Transverse colon (tissue), 4 donors: ENCODE data around the gene UTS2R. TPM values are rescaled to one million over a fixed set of nuclear protein-coding genes. Genes with fewer than 3 reads are reported as not detected.
A peak's percentile ranks its signal among the peaks of the same experiment; 100 is the strongest.

ENCODE experiments used
- DNase-seq: peaks from one replicate; pipeline ENCODE4 v3.0.0-alpha.2; 2019
- H3K27ac ChIP-seq, 4 donors: fragments of 200-600 bp; sonication (generic); 2 replicates each; pipeline ENCODE4 v1.5.1; 2016 to 2018; ENCODE audit warnings: inconsistent platforms in 4 of 4
- H3K27me3 ChIP-seq: fragments of 200-600 bp; sonication (generic); 2 replicates; pipeline ENCODE4 v1.5.1; 2017; ENCODE audit warnings: inconsistent platforms
- H3K36me3 ChIP-seq, 4 donors: fragments of 200-600 bp; sonication (generic); 2 replicates each; pipeline ENCODE4 v1.5.1; 2017 to 2019; ENCODE audit warnings: inconsistent platforms in 4 of 4
- H3K4me1 ChIP-seq, 4 donors: fragments of 200-600 bp; sonication (generic); 2 replicates each; pipeline ENCODE4 v1.5.1; 2017 to 2020; ENCODE audit warnings: inconsistent platforms in 4 of 4
- H3K4me3 ChIP-seq, 4 donors: fragments of 200-600 bp; sonication (generic); 1 replicate in 1 of 4; 2 replicates in 3 of 4; pipeline versions ENCODE4 v1.5.1 to v1.6.1; 2017 to 2019; ENCODE audit warnings: inconsistent platforms in 4 of 4
- H3K9me3 ChIP-seq, 2 donors: fragments of 200-600 bp; sonication (generic); 2 replicates each; pipeline ENCODE4 v1.5.1; 2017 to 2019; ENCODE audit warnings: inconsistent platforms in 2 of 2
- EP300 ChIP-seq: sonication (generic); formaldehyde crosslinking; IDR thresholded peaks from one replicate; pipeline ENCODE4 v1.6.1; 2017; ENCODE audit warnings: antibody characterized with exemption, low read depth
- POLR2A ChIP-seq: fragments of 450-650 bp; IDR thresholded peaks from one replicate; pipeline ENCODE4 v1.6.1; 2016; ENCODE audit warnings: antibody characterized with exemption, mild to moderate bottlenecking, moderate library complexity
- POLR2AphosphoS5 ChIP-seq, 3 donors: sonication (generic); formaldehyde crosslinking; IDR thresholded peaks; one replicate each; pipeline ENCODE4 v1.6.1; 2016; ENCODE audit warnings: antibody characterized with exemption in 3 of 3
- WGBS, 2 donors: methylation state at CpG; one replicate each; pipeline ENCODE4 v1.1.5; 2018; ENCODE audit warnings: low coverage in 1 of 2; 5-methylcytosine and 5-hydroxymethylcytosine counted together
- in situ Hi-C, 4 donors: fragments of 200-750 bp; cut with MboI; loops; one replicate each; pipeline versions ENCODE4 v1.15.0 to v1.15.1; 2017; ENCODE audit warnings: low sequenced_read_pairs in 3 of 4, low pct_ligation_motif_present in 1 of 4, low pct_unique_long_range_greater_than_20kb in 1 of 4
- intact Hi-C: fragments of 100-400 bp; cut with DNase I; formaldehyde crosslinking; loops from one replicate; pipeline ENCODE4 v1.15.1; 2023; ENCODE audit warnings: low total_unique reads
- total RNA-seq, 4 donors: library from RNA; depleted of rRNA; stranded (reverse); fragments of >200 nt; gene quantifications; one replicate each; pipeline ENCODE4 v1.1.0, GENCODE V29; 2016
- TF ChIP-seq, protein P1 (sequence below), 5 experiments: fragments of 200-600 bp in 3 of 5; fragments of 450-650 bp in 2 of 5; sonication (generic) in 3 of 5; IDR thresholded peaks; 1 replicate in 2 of 5; 2 replicates in 3 of 5; pipeline ENCODE4 v1.5.1; 2016 to 2017; ENCODE audit warnings: antibody characterized with exemption in 5 of 5, inconsistent platforms in 3 of 5, mild to moderate bottlenecking in 2 of 5, moderate library complexity in 1 of 5

The UTS2R gene
- total RNA-seq, 4 donors from 2014 or later = 0.48 TPM; not detected in 3

DNA sequence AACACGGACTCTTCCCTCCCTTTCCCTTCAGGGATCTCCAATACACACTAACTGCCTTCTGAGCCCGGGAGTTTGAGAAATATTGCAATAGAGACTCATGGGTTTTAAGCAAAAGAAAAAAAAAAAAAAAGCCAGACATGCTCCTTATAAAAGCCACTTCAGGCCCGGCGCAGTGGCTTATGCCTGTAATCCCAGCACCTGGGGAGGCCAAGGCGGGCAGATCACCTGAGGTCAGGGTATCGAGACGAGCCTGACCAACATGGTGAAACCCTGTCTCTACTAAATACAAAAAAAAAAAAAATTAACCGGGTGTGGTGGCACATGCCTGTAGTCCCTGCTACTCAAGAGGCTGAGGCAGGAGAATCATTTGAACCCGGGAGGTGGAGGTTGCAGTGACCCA is 44.2 kb downstream of the UTS2R start:
- no peaks in the 10 kb centered on the region for H3K9me3 ChIP-seq
- no peaks in the 10 kb centered on the region for H3K36me3 ChIP-seq
- WGBS, 2 donors = 93 to 96% methylated on average over 6 to 9 of the region's 9 CpGs
- intact Hi-C loops = no loop called here
- no peak overlapping the region for H3K27ac ChIP-seq
- in situ Hi-C loops = loop anchor here in 2 of 4 donors (5.0 to 10.0 kb wide), 2 partner anchors 61 to 63 kb away; partner anchors contain the start of gene TEX19 (in 1 of the 2)
- peaks cover 4 to 26% (median 20%) of the 10 kb centered on the region in 4 donors for H3K4me1 ChIP-seq
- H3K27me3 ChIP-seq = no peaks in the 10 kb centered on the region
- TF ChIP-seq POLR2A (no peak), POLR2AphosphoS5 (IDR thresholded peaks at IDR 0.05) (no peak), EP300 (no peak)
- TF ChIP-seq, protein P1, sequence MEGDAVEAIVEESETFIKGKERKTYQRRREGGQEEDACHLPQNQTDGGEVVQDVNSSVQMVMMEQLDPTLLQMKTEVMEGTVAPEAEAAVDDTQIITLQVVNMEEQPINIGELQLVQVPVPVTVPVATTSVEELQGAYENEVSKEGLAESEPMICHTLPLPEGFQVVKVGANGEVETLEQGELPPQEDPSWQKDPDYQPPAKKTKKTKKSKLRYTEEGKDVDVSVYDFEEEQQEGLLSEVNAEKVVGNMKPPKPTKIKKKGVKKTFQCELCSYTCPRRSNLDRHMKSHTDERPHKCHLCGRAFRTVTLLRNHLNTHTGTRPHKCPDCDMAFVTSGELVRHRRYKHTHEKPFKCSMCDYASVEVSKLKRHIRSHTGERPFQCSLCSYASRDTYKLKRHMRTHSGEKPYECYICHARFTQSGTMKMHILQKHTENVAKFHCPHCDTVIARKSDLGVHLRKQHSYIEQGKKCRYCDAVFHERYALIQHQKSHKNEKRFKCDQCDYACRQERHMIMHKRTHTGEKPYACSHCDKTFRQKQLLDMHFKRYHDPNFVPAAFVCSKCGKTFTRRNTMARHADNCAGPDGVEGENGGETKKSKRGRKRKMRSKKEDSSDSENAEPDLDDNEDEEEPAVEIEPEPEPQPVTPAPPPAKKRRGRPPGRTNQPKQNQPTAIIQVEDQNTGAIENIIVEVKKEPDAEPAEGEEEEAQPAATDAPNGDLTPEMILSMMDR (IDR thresholded peaks at IDR 0.05) = no peak
- no peak overlapping the region for H3K4me3 ChIP-seq
- DNase-seq = no peak

GRCh38 chr17:82416264-82416663 is 44.7 kb downstream of the UTS2R start:
- DNase-seq = no peak
- no peaks in the 10 kb centered on the region for H3K36me3 ChIP-seq
- intact Hi-C loops (no loop called here), in situ Hi-C loops (loop anchor here in 2 of 4 donors (5.0 to 10.0 kb wide), 2 partner anchors 61 to 64 kb away; partner anchors contain the start of gene TEX19 (in 1 of the 2))
- H3K4me3 ChIP-seq = no peak overlapping the region
- H3K4me1 ChIP-seq = peaks cover 4 to 26% (median 20%) of the 10 kb centered on the region in 4 donors
- no peaks in the 10 kb centered on the region for H3K9me3 ChIP-seq
- H3K27me3 ChIP-seq = no peaks in the 10 kb centered on the region
- TF ChIP-seq, protein P1 (IDR thresholded peaks at IDR 0.05) = no peak
- TF ChIP-seq EP300 (no peak), POLR2AphosphoS5 (IDR thresholded peaks at IDR 0.05) (no peak), POLR2A (no peak)
- 85 to 90% methylated on average over 3 to 4 of the region's 4 CpGs for WGBS, 2 donors
- no peak overlapping the region for H3K27ac ChIP-seq

GRCh38 chr17:82416771-82417170 is 45.2 kb downstream of the UTS2R start:
- TF ChIP-seq, protein P1 (IDR thresholded peaks at IDR 0.05) = peak in 1 of 5 experiments; percentile 17
- no peak for TF ChIP-seq EP300
- TF ChIP-seq POLR2A = no peak
- H3K27me3 ChIP-seq = no peaks in the 10 kb centered on the region
- H3K9me3 ChIP-seq = no peaks in the 10 kb centered on the region
- no peak for DNase-seq
- WGBS, 2 donors = 81 to 95% methylated on average over 6 of the region's 6 CpGs
- H3K36me3 ChIP-seq = no peaks in the 10 kb centered on the region
- in situ Hi-C loops (loop anchor here in 2 of 4 donors (5.0 to 10.0 kb wide), 2 partner anchors 62 to 64 kb away; partner anchors contain the start of gene TEX19 (in 1 of the 2)), intact Hi-C loops (no loop called here)
- H3K27ac ChIP-seq = no peak overlapping the region
- no peak overlapping the region for H3K4me3 ChIP-seq
- peaks cover 4 to 26% (median 20%) of the 10 kb centered on the region in 4 donors for H3K4me1 ChIP-seq

GRCh38 chr17:82418001-82418986 is 46.7 kb downstream of the UTS2R start, which contains the start of the genes HEXD and OGFOD3:
TSS of gene HEXD (plus strand) at chr17:82418347. CDS start at chr17:82419800, 1,453 bp downstream.
TSS of gene OGFOD3 (minus strand) at chr17:82418586. CDS start at chr17:82418485, 101 bp downstream.
- peak; percentile 90 for DNase-seq
- intact Hi-C loops (no loop called here), in situ Hi-C loops (loop anchor here in 2 of 4 donors (5.0 to 10.0 kb wide), 2 partner anchors 63 to 66 kb away; partner anchors contain the start of gene TEX19 (in 1 of the 2))
- Histone ChIP-seq H3K4me1 (peaks cover 4 to 26% (median 20%) of the 10 kb centered on the region in 4 donors), H3K27me3 (no peaks in the 10 kb centered on the region), H3K36me3 (no peaks in the 10 kb centered on the region), H3K9me3 (no peaks in the 10 kb centered on the region), H3K27ac (peak within 1 kb of the TSS; percentile 87 to 97 (median 92)), H3K4me3 (peak within 1 kb of the TSS; percentile 74 to 80 (median 75))
- 2% methylated on average over 35 of the region's 108 CpGs; no CpG with 5 or more reads in 1 of the 2 donors for WGBS, 2 donors
- TF ChIP-seq POLR2A = peak; percentile 55
- peak in 2 of 3 donors; percentile 54 to 63 for TF ChIP-seq POLR2AphosphoS5 (IDR thresholded peaks at IDR 0.05)
- no peak for TF ChIP-seq EP300
- TF ChIP-seq, protein P1 (IDR thresholded peaks at IDR 0.05) = peak in 2 of 5 experiments; percentile 1 to 22
